SK-N-SH (cell line): Measurements from ENCODE around the gene SLC9A7.

Experiments used
- CTCF ChIP-seq: fragments of 200-600 bp; sonication (generic); IDR thresholded peaks from 2 replicates; pipeline ENCODE4 v1.6.1; 2017; ENCODE audit warnings: antibody characterized with exemption, mild to moderate bottlenecking, moderate library complexity
- EP300 ChIP-seq, 2 experiments: IDR thresholded peaks; 2 replicates each; pipeline versions ENCODE4 v1.4.0 to v1.6.1; 2012; ENCODE audit warnings: borderline replicate concordance in 1 of 2, low read depth in 1 of 2, low read length in 1 of 2
- MXI1 ChIP-seq: IDR thresholded peaks from 2 replicates; pipeline ENCODE4 v1.6.1; 2012; ENCODE audit warnings: mild to moderate bottlenecking, low read depth, low read length, improper control_type of control experiment
- POLR2AphosphoS5 ChIP-seq: IDR thresholded peaks from 2 replicates; pipeline ENCODE4 v1.6.1; 2012; ENCODE audit warnings: low read depth, low read length
- SMC3 ChIP-seq: IDR thresholded peaks from 2 replicates; pipeline ENCODE4 v1.6.1; 2012; ENCODE audit warnings: low read depth, low read length, improper control_type of control experiment

GRCh38 chrX:46693149-46693548, 65.8 kb downstream of the SLC9A7 start:
- TF ChIP-seq SMC3 (no peak), MXI1 (no peak), EP300 (IDR thresholded peaks at IDR 0.05; ENCODE audit: borderline replicate concordance in 1 of 2, low read depth in 1 of 2, low read length in 1 of 2) (no peak), POLR2AphosphoS5 (no peak), CTCF (no peak)
